ENCODE data around the gene REC114. TPM values are rescaled to one million over a fixed set of nuclear protein-coding genes. Genes with fewer than 3 reads are reported as not detected.
A peak's percentile ranks its signal among the peaks of the same experiment; 100 is the strongest.

The REC114 gene
- total and polyA plus RNA-seq, 2 experiments from 2014 or later: 2.3 to 2.8 TPM

DNA sequence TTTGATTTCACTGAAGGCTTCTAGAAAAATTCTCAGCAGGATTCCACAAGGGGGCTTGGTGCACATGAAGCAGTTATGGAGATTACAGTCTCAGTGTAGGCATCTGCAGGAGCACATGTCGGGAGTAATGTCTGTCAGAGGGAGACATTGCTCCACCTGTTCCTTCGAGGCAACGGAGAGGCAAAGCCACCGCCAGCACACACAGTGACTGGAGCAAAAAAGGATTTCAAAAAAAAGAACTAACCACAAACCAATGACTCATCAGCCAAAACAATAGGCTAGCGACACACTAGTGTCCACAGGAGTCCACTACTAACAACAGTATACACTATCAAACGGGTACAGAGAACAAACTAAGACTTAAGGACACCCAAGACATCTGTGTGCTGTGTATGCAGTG lies 121.3 kb downstream of the REC114 start:
- Histone ChIP-seq H3K27ac (peak overlapping the region; percentile 59), H3K4me1 (ENCODE audit: low read depth) (no peaks in the 10 kb centered on the region), H3K36me3 (peaks cover 51% of the 10 kb centered on the region), H3K4me3 (no peak overlapping the region), H3K9me3 (ENCODE audit: low read depth) (no peaks in the 10 kb centered on the region), H3K27me3 (no peaks in the 10 kb centered on the region)
- TF ChIP-seq CTCF (IDR thresholded peaks at IDR 0.05; ENCODE audit: low read depth, low read length): peak; percentile 10
- DNase-seq (ENCODE audit: low read depth in 1 of 2, low spot score in 1 of 2): peak in 1 of 2 donors; percentile 58

- no peak for TF ChIP-seq CTCF (IDR thresholded peaks at IDR 0.05; ENCODE audit: low read depth, low read length)
- H3K9me3 ChIP-seq (ENCODE audit: low read depth): no peaks in the 10 kb centered on the region
- H3K4me3 ChIP-seq: no peak overlapping the region
- no peaks in the 10 kb centered on the region for H3K27me3 ChIP-seq
- no peaks in the 10 kb centered on the region for H3K4me1 ChIP-seq (ENCODE audit: low read depth)
- DNase-seq (ENCODE audit: low read depth in 1 of 2, low spot score in 1 of 2): no peak
- peaks cover 52% of the 10 kb centered on the region for H3K36me3 ChIP-seq
- H3K27ac ChIP-seq: no peak overlapping the region
Measured at GRCh38 chr15:73567020-73567419, 124.1 kb downstream of the REC114 start.

- H3K36me3 ChIP-seq: peaks cover 47% of the 10 kb centered on the region
- H3K4me1 ChIP-seq (ENCODE audit: low read depth): no peaks in the 10 kb centered on the region
- DNase-seq (ENCODE audit: low read depth in 1 of 2, low spot score in 1 of 2): no peak
- H3K27ac ChIP-seq: no peak overlapping the region
- no peak for TF ChIP-seq CTCF (IDR thresholded peaks at IDR 0.05; ENCODE audit: low read depth, low read length)
- H3K4me3 ChIP-seq: no peak overlapping the region
- H3K27me3 ChIP-seq: no peaks in the 10 kb centered on the region
- no peaks in the 10 kb centered on the region for H3K9me3 ChIP-seq (ENCODE audit: low read depth)
Measured at GRCh38 chr15:73568564-73569280, 125.8 kb downstream of the REC114 start.

DNA sequence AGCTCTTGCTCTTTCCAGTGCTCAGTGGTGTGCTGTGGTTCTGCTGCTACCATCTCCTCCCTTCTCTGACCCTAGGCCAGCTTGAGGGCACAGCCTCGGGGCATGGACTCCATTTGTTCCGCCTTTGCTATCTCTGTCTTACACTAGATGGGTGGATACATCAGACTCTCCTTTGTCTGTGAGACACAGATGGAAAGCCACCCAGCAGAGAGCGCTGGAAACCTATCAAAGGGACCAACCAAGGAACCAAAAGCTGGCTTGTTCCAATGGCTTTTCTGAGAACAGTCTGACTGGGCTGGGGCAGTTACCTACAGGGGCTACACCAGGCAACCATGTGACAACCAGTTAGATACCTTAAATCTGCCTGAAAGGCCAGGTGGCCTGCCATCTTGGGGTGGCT lies 126.4 kb downstream of the REC114 start:
- no peaks in the 10 kb centered on the region for H3K4me1 ChIP-seq (ENCODE audit: low read depth)
- no peak for TF ChIP-seq CTCF (IDR thresholded peaks at IDR 0.05; ENCODE audit: low read depth, low read length)
- no peaks in the 10 kb centered on the region for H3K27me3 ChIP-seq
- no peaks in the 10 kb centered on the region for H3K9me3 ChIP-seq (ENCODE audit: low read depth)
- no peak overlapping the region for H3K27ac ChIP-seq
- H3K4me3 ChIP-seq: no peak overlapping the region
- H3K36me3 ChIP-seq: peaks cover 53% of the 10 kb centered on the region
- DNase-seq (ENCODE audit: low read depth in 1 of 2, low spot score in 1 of 2): no peak

DNA sequence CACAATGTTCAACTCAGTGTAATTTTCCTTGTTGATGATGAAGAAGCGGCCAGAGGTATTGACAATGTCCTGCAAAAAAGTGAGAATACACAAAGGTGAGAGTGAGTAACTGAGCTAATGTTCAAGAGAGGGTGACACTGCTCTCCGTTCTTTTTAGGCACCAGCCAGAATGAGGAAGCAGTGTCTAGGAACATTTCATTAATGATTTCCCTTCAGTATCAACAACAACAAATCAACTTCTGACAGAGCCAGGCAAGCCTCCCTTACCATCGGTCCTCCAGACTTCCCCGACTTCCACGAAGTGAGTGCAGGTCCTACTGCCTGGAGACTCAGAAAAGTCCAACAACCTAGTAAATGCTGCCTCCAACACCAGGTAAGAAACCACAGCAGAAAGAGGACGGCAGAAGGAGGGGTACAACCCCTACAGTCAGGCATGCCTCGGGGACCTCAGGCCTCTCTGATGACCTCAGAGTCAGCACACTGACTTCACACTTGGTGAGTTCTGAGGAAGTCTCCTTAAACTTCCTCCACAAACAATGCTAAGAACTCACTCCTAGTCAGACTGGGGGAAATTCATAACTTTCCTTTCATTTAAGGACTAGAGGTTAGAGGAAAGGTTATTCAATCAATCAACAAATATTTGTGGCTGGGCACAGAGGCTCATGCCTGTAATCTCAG lies 127.5 kb downstream of the REC114 start:
- Histone ChIP-seq H3K4me3 (no peak overlapping the region), H3K36me3 (peaks cover 61% of the 10 kb centered on the region)
- no peak for DNase-seq (ENCODE audit: low read depth in 1 of 2, low spot score in 1 of 2)

More for the DNA sequence above, 127.5 kb downstream of the REC114 start:
- TF ChIP-seq CTCF (IDR thresholded peaks at IDR 0.05; ENCODE audit: low read depth, low read length): no peak
- H3K9me3 ChIP-seq (ENCODE audit: low read depth): no peaks in the 10 kb centered on the region
- peak overlapping the region; percentile 10 for H3K27ac ChIP-seq
- H3K27me3 ChIP-seq: no peaks in the 10 kb centered on the region
- H3K4me1 ChIP-seq (ENCODE audit: low read depth): no peaks in the 10 kb centered on the region

All from cardiac muscle cell (in vitro differentiated cells and primary cell).